Stomach smooth muscle (tissue), 2 donors: ENCODE measurements around the gene CARD14.

Experiments used
- H3K27ac ChIP-seq: one replicate; pipeline ENCODE4 v1.7.0; 2013; ENCODE audit warnings: mild to moderate bottlenecking, low read length, inconsistent platforms
- H3K27me3 ChIP-seq, 2 donors: one replicate each; pipeline ENCODE4 v1.7.0; 2013; ENCODE audit warnings: low read length in 2 of 2; ENCODE audit not compliant: insufficient read depth in 2 of 2, control insufficient read depth in 1 of 2
- H3K36me3 ChIP-seq, 2 donors: one replicate each; pipeline ENCODE4 v1.7.0; 2013; ENCODE audit warnings: low read length in 2 of 2; ENCODE audit not compliant: control insufficient read depth in 2 of 2, insufficient read depth in 2 of 2
- H3K4me1 ChIP-seq: one replicate; pipeline ENCODE4 v1.7.0; 2013; ENCODE audit warnings: low read length; ENCODE audit not compliant: control insufficient read depth, insufficient read depth
- H3K4me3 ChIP-seq, 2 donors: one replicate each; pipeline ENCODE4 v1.7.0; 2013; ENCODE audit warnings: low read length in 2 of 2
- H3K9ac ChIP-seq, 2 donors: one replicate each; pipeline ENCODE4 v1.7.0; 2013; ENCODE audit warnings: low read length in 2 of 2, mild to moderate bottlenecking in 1 of 2
- H3K9me3 ChIP-seq, 2 donors: one replicate each; pipeline ENCODE4 v1.7.0; 2013; ENCODE audit warnings: low read length in 2 of 2; ENCODE audit not compliant: control insufficient read depth in 2 of 2
- donor health status: healthy.
- donor health status: Pancreatic carcinoma.

CARD14 gene

DNA sequence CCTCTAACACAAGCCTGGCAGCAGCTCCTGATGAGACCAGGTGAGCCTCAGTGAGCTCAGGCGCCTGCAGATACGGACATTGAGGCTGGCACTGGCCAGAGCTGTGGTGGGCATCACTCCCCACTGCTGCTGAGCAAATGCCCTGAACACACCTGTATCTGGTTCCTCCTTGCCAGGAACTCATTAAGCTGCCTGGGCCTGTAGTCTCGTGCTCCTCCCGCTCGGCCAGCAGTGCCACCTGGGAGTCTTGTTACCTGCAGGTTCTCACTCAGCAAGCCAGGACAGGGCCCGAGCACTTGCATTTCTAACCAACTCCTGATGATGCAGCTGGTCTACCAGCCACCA is 36.2 kb upstream of the CARD14 start:
- Histone ChIP-seq H3K36me3 (peaks cover 36 to 49% of the 10 kb centered on the region in 2 donors), H3K9me3 (no peaks in the 10 kb centered on the region), H3K27me3 (no peaks in the 10 kb centered on the region), H3K27ac (no peak overlapping the region), H3K9ac (no peak overlapping the region), H3K4me1 (no peaks in the 10 kb centered on the region), H3K4me3 (no peak overlapping the region)

DNA sequence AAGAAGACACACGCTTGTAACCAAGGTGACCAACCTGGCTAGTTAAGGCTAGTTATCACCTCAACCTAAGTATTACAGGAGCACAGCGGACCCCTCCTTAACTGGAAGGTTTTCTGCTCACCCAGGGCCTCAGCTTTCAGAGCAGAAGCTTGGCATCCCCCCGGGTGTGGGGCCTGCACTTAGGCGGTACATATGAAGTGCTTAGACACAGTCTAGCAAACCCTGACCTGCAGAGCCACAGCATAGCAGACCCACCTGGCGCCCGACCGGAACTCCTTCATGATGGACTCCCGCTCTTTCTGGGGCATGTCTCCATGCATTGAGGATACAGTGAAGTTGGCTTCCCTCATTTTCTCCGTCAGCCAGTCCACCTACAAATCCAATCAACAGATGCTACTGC is 32.7 kb upstream of the CARD14 start:
- Histone ChIP-seq H3K36me3 (peaks cover 62 to 67% of the 10 kb centered on the region in 2 donors), H3K4me1 (no peaks in the 10 kb centered on the region), H3K27ac (no peak overlapping the region), H3K9ac (no peak overlapping the region), H3K4me3 (no peak overlapping the region), H3K27me3 (no peaks in the 10 kb centered on the region), H3K9me3 (no peaks in the 10 kb centered on the region)

DNA sequence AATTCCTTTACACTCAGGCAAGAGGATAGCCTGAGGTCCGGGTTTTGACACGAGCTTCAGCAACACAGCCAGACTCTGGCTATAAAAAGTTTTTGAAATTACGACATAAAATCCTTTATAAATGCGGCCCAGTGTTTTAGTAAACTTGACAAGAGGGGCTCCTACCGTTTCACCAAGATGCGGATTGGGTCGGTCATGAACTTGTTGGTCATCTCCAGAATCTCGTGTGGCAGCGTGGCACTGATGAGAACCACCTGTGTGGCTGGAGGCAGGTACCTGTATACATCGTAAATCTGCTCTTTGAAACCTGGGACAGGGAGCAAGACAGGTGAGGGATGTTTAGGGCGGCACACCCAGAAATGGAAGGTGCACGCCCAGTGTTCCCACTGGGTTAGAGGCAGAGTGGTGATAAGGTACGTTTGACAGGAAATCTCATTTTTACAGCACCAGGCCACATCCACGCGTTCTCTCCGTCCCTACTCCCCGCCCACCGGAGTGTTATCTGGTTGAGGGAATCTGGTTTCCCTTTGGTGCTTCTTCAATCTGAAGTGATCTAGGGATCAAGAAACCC is 30.9 kb upstream of the CARD14 start:
- H3K9ac ChIP-seq = no peak overlapping the region
- H3K4me1 ChIP-seq = no peaks in the 10 kb centered on the region
- H3K27ac ChIP-seq = no peak overlapping the region
- H3K9me3 ChIP-seq = no peaks in the 10 kb centered on the region
- H3K4me3 ChIP-seq = no peak overlapping the region
- no peaks in the 10 kb centered on the region for H3K27me3 ChIP-seq
- peaks cover 69 to 71% of the 10 kb centered on the region in 2 donors for H3K36me3 ChIP-seq

- Histone ChIP-seq H3K27me3 (no peaks in the 10 kb centered on the region), H3K4me3 (no peak overlapping the region), H3K9me3 (no peaks in the 10 kb centered on the region), H3K9ac (no peak overlapping the region), H3K36me3 (peaks cover 50 to 59% of the 10 kb centered on the region in 2 donors), H3K4me1 (peaks cover 13% of the 10 kb centered on the region), H3K27ac (no peak overlapping the region)
These were observed 28.2 kb upstream of the CARD14 start for GRCh38 chr17:80141463-80142165.

DNA sequence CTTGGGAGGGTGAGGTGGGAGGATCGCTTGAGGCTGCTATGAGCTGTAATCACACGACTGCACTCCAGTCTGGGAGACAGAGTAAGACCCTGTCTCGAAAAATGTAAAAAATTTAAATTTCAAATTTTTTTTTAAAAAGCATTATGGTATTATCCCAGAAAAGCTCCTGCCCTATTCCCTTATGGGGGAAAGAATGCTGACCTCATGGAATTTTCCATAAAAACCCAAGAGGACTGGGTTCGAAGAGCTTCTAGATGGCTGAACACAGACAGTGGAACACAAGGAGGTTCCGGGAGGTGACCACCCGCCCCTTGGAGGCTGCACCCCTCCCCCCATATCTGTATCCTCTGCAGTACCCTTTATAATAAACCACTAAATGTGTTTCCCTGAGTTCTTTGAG is 26.9 kb upstream of the CARD14 start:
- Histone ChIP-seq H3K27ac (no peak overlapping the region), H3K36me3 (peaks cover 39 to 47% of the 10 kb centered on the region in 2 donors), H3K4me3 (no peak overlapping the region), H3K4me1 (peaks cover 18% of the 10 kb centered on the region), H3K9ac (no peak overlapping the region), H3K27me3 (no peaks in the 10 kb centered on the region), H3K9me3 (no peaks in the 10 kb centered on the region)

- no peaks in the 10 kb centered on the region for H3K27me3 ChIP-seq
- H3K9me3 ChIP-seq = no peaks in the 10 kb centered on the region
- H3K4me3 ChIP-seq = peak overlapping the region; percentile 92 to 93
- peak overlapping the region; percentile 85 for H3K27ac ChIP-seq
- H3K9ac ChIP-seq = peak overlapping the region; percentile 64 to 86
- H3K4me1 ChIP-seq = peaks cover 22% of the 10 kb centered on the region
- H3K36me3 ChIP-seq = peaks cover 18 to 26% of the 10 kb centered on the region in 2 donors
These were observed 24.5 kb upstream of the CARD14 start for GRCh38 chr17:80145076-80146075.

- Histone ChIP-seq H3K27ac (peak overlapping the region; percentile 85), H3K9me3 (no peaks in the 10 kb centered on the region), H3K9ac (peak overlapping the region; percentile 64 to 86), H3K36me3 (peaks cover 15 to 22% of the 10 kb centered on the region in 2 donors), H3K4me3 (peak overlapping the region; percentile 92 to 93), H3K27me3 (no peaks in the 10 kb centered on the region), H3K4me1 (peaks cover 22% of the 10 kb centered on the region)
These were observed 23.5 kb upstream of the CARD14 start for GRCh38 chr17:80146121-80147034.

DNA sequence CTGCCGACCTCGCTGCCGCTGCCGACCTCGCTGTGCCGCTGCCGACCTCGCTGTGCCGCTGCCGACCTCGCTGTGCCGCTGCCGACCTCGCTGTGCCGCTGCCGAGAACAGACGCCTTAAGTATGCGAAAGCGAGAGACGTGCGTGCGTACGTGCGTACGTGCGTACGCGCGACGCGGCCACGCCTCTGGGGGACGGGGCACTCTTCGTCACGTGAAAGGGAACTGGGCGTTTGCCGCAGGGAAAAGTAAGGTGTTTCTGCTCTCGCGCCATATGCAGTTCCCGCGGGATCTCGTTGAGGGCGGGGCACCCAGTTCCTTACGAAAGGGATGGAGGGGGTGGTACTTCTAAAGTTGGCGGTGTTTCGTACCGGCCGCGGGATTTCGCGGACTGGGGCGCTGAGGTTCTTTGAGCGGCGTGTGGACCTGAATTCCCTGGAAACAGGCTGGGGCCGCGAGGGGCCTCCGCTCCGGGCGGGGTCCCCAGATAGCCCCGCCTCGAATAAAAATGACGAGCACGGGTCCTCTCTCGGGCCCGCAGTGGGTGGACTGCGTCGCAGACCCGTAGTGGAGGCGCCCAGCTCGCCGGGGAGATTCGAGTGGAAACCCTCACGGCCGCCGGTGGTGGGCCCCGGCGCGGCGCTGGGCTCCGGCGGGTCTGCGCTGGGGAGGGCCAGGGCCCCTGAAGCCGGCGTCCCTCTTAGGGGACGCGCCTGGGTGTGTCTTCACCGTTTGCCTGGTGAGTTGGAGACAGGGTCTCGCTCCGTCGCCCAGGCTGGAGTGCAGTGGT is 22.6 kb upstream of the CARD14 start, which contains the start of gene EIF4A3:
TSS of gene EIF4A3 (minus strand) at position 94 of the 788 bp plus-strand sequence. CDS start 167 bp downstream, outside the sequence.
- peak within 1 kb of the TSS; percentile 92 to 93 for H3K4me3 ChIP-seq
- H3K9me3 ChIP-seq = no peaks in the 10 kb centered on the region
- peaks cover 12 to 14% of the 10 kb centered on the region in 2 donors for H3K36me3 ChIP-seq
- H3K4me1 ChIP-seq = peaks cover 22% of the 10 kb centered on the region
- no peaks in the 10 kb centered on the region for H3K27me3 ChIP-seq
- peak within 1 kb of the TSS; percentile 85 for H3K27ac ChIP-seq
- peak within 1 kb of the TSS; percentile 80 to 90 for H3K9ac ChIP-seq

GRCh38 chr17:80151333-80151732 is 18.5 kb upstream of the CARD14 start:
- Histone ChIP-seq H3K9me3 (no peaks in the 10 kb centered on the region), H3K27me3 (no peaks in the 10 kb centered on the region), H3K27ac (peak overlapping the region; percentile 37), H3K4me1 (peaks cover 9% of the 10 kb centered on the region), H3K9ac (no peak overlapping the region), H3K4me3 (no peak overlapping the region), H3K36me3 (no peaks in the 10 kb centered on the region)
